Gastroesophageal sphincter (tissue), 3 donors: ENCODE data around the gene GPSM3.

ENCODE experiments used
- CTCF ChIP-seq, 4 experiments: fragments of 200-600 bp in 2 of 4; fragments of 450-650 bp in 2 of 4; sonication (generic) in 1 of 4; IDR thresholded peaks; one replicate each; pipeline ENCODE4 v1.5.1; 2017 to 2019; ENCODE audit warnings: antibody characterized with exemption in 4 of 4, mild to moderate bottlenecking in 2 of 4, moderate library complexity in 2 of 4
- POLR2A ChIP-seq, 2 donors: fragments of 450-650 bp; IDR thresholded peaks; one replicate each; pipeline ENCODE4 v1.6.1; 2017; ENCODE audit warnings: antibody characterized with exemption in 2 of 2, mild to moderate bottlenecking in 2 of 2, moderate library complexity in 1 of 2
- POLR2AphosphoS5 ChIP-seq: sonication (generic); formaldehyde crosslinking; IDR thresholded peaks from one replicate; pipeline ENCODE4 v1.6.1; 2017; ENCODE audit warnings: antibody characterized with exemption

- TF ChIP-seq CTCF (IDR thresholded peaks at IDR 0.05) (no peak), POLR2A (IDR thresholded peaks at IDR 0.05) (peak; percentile 28 to 52), POLR2AphosphoS5 (peak; percentile 43)
Observed at GRCh38 chr6:32177183-32177787, 15.2 kb downstream of the GPSM3 start.
